HG02885 (cell line): ENCODE measurements around the gene COL4A6.

Experiments
- ATAC-seq: cut with Tn5 transposase; IDR thresholded peaks from one replicate; pipeline ENCODE4 v1.9.1; 2021; ENCODE audit warnings: mild to moderate bottlenecking; ENCODE audit not compliant: unreplicated experiment, poor library complexity

Gene COL4A6

DNA sequence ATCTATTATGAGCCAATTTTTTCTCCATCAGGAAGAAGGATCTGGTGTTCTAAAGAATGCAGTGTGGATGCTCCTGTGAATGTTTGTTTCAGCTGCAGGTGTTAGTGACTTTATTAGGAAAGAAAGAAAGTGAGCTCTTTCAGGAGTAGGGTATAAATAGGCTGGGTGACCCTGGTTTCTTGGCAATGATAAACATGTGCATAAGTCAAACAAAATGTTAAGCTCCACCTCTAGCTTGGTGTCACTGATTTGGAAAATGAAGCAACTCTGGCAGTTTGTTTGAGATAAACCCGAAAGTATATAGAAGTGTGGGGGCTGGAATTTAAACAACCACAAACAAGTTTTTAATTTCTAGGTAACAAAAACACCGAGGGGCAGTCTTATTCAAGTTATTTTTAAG is 152.3 kb downstream of the COL4A6 start:
- ATAC-seq, result no peak

DNA sequence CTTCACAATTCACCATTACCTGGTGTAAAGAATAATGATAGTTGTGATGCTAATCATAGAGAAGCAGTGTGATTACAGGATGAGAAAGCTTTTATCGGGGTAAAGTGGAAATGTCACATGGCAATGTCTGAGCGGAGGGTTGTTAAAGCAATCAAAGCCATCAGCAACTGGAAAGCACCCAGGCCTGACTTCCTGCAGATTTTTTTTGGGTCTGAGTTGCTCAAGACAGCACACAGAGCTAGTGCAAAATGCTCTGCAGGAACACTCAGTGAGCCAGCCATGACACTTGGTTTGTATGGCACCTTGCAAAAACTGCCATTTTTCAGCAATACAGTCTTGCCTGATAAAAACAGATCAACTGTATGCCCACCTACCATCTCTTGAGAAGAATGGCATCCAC is 152.9 kb downstream of the COL4A6 start:
- ATAC-seq, result no peak

DNA sequence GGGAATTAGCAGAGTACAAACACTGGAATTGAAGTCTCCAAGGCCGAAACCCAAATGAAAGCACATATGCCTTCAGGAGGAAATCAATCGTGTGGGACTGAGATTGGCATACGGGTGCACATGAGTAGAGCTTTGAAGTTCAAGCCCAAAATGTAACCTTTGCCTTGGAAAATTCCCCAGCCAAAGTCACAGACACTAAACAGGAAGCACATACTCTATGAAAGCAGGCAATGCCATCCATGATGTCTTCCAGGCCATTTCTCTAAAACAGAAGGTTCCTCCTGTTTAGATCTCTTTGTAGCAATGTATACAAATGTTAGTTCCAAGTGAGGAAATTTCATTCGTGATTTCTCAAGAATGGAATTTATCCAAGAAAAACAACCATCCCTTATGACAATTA is 162.5 kb downstream of the COL4A6 start:
- no peak for ATAC-seq

DNA sequence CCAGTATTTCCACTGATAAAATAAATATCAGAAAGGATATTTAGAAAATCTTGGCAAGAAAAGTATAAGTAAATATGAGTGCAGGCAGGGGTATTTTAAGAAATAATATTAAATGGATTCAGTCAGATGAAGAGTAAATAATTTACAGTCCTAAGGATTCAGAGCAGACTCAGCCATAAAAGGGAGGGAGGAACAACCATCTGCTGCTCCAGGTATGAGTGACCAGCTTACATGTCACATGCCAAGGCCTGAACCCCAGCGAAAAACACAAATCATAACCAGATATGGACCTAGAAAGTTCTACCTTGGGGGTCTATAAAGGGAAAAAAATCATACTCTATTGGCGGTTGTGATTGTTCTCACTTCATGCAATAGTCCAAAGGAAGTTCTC is 166.8 kb downstream of the COL4A6 start:
- ATAC-seq, result no peak

DNA sequence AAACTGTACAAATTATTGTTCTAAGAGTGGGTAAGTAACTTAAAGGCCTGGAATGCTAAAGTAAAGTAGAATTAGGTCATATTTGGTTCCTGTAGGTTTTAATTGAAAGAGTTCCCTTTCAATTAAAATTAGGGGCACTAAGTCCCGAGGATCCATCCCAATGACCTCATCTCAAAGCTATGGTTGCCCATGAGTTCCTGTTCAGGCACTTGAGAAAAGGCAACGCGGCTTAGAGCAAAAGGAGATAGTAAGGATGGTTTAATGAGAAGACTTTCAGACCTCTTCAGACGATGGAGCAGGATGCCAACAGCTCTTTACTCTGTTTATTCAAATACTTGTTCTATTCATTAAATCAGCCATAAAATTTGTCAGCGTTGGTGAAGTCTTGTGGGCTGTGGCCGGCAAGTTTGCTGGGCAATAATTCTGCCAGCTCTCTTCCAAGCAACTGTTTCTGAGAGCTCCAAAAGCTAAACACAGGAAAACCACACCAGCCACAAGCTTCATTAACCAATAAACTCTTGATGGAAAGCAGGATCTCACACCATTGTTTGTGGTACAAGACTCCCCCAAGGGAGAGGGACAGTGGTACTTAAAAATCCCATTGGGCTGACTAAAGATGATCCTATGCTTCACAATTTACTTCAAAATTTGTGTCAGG is 167.4 kb downstream of the COL4A6 start:
- ATAC-seq, result no peak

DNA sequence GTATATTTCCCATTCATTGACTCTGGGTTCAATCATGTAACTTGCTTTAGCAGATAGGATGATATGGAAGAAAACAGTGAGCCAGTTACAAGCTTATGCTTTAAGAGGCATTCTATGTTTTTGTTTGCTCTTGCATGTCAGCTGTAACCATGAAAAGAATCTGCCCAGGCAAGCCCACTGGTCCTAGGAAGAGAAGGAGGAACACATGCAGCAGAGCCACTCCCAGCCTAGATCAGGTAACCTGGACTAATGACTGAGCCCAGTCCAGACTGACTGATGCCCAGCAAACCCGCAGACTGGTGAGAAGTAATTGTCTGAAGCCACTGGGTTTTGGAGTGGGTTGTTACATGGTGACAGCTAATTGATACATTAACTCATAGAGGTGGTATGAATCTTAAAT is 167.9 kb downstream of the COL4A6 start:
- no peak for ATAC-seq

DNA sequence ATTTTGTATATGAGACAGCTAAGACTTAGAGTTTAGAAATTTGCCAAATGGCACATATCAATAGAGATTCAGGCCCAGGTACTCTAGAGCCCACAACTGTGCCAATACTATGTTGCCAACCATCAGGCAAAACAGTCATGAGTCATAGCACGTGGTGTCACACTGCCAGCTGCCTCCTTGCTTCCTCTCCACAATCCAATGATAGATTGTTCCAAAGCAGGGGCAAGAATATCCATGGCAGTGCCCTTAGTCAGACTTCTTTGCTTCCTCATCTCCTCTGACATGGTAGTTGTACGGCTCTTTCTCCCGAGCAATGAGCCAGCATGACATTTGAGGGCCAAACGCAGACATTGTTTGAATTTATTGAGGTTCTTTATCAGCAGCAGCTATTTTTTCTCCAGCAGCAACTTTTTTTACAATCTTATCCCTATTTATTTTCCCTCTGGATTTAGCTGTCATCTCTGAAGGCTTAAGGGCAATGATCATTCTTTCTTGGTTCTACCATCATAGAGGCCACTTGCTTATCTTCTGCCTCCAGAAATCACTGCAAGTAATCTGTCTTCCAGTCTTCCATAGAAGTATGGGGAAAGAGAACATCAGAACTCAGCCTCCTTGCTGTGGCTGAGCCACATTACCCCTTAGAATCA is 169.7 kb downstream of the COL4A6 start:
- ATAC-seq, result no peak

DNA sequence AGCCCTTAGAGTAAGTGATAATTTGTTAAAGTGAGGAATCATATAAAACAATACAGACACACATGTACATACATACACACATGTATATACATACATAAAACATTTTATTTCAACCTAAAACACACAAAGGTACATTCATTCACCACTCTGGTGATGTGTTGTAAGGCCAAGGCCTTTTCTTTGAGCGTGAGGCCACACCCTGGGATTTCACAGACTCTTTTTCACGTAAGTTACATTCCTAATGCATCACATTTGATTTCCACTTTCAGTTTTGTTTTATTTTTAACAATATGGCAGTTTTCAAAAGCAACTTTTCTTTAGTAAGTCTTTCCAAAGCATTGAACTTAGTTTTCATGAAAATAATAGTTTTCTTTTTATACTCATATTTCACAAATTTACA is 170.7 kb downstream of the COL4A6 start:
- ATAC-seq, result no peak

DNA sequence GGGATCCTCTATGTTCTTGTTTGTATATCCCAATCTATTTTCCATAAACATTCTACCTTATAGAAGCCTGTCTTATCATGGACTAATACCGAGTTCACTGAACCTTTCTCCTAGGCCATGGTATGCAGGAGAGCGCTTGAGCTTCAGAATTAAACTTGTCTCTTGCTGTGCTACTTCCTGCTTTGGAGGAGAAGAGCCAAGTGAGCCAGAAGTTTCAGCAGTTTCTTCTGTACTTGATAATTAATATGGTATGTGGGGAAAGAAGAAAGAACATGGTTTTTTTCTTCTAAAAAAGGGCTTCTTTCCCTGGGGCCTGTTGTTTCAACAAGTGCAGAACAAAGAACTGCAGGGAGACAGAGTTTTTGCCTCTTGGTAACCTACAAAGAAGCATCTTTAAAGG is 173.8 kb downstream of the COL4A6 start:
- ATAC-seq, result no peak

DNA sequence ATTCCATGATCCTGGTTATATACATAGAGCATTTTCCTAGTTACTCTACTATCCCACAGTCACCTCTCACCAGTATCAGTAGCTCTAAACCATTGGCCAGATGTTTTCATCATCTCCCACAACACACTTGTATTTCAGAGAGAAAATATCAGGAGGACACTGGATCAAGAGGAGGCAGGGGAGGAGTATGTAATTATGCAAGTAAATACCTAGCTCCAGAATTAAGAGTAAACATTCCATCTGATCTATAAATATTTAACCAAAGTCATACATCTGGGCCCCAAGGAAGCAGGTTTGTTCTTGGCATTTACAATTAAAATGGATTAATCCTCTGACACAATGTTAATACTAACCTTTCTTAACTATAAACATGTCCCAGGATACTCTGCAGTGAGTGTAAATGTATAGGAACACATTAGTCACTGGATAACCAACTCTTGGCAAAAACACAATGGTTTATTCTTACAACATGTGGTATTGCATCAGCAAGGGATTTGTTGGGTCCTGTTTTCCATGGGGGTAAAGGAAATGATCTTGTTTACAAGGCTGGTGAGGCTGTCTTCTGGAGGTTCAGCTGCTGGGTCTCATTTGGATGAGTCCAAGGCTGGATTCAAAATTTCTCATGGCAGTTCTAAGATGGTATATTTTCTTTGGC is 176.5 kb downstream of the COL4A6 start:
- no peak for ATAC-seq

DNA sequence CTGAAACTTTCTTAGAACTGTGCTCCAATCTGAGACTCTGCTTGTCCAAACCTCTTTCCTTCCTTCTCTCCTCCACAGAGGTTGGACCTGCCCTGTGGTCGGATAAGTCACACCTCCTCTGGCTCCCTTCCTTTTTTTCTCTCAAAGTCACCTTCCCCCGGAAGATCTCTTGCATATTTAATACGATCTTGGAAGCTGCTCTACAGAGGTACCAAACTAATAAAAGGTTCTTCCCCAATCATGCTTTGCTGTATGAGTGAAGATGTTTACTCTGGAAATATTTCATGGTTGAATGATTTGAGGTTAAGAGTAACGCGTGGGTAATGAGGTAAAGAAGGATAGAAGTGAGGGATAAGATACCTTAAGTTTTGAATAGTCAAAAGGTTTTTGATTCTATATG is 180.7 kb downstream of the COL4A6 start:
- no peak for ATAC-seq

DNA sequence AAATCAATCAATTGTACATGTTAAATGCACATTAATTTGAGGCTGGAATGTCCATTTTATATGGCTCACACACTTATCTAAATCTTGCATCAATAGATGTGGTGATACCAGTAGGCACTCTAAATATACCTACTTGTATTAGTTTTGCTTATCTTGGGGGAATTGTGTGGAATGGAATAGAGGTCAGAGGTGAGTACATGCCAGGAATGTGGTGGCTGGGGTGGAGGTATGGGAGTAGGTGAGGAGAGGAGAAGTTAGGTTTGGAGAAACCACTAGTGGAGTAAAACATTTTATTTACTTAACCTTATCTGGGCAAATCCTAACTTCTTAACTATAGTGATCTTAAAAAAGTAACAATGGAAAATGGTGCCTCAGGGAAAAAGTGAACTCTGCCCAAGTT is 183.6 kb downstream of the COL4A6 start:
- ATAC-seq, result no peak

DNA sequence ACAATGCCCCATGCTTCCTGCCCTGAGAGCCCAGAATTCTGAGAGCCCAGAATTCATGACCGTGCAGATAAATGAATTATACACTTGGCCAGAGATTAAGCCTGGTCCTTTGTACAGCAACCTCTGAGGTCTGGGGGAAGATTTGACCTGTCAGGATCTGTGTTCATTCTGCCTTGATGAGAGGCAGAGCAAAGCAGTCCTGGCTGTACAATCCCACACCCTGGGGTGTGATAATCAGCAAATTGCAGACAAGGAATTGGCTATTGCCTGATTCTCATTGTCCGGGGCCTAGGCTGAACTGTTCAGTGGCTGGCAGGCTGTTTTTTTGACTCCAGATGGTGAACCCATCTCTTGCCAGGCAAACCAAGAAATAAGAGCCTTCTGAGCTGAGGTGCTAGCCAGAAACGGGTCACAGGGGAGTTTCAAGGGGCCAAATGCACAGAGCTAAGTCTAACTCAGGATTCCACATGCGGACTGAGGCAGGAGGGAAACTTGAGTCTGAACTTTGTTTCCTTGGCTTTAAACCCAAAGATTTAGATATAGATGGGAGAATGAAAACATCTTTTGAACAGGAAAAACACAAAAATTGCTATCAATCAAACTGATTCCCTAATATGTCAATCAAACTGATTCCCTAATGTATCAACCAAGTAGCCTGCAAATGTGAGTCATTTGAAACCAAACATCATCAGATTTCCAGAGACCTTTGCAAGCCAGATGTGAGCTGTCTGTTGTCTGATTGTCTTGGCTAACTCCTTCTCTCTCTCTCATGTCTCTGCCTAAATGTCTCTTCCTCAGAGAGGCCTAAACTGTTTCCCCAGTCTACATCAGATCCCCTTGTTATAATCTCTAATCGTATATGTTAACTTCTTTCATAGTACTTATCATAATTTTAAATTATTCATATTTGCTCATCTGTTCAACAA is 187.3 kb downstream of the COL4A6 start:
- no peak for ATAC-seq

DNA sequence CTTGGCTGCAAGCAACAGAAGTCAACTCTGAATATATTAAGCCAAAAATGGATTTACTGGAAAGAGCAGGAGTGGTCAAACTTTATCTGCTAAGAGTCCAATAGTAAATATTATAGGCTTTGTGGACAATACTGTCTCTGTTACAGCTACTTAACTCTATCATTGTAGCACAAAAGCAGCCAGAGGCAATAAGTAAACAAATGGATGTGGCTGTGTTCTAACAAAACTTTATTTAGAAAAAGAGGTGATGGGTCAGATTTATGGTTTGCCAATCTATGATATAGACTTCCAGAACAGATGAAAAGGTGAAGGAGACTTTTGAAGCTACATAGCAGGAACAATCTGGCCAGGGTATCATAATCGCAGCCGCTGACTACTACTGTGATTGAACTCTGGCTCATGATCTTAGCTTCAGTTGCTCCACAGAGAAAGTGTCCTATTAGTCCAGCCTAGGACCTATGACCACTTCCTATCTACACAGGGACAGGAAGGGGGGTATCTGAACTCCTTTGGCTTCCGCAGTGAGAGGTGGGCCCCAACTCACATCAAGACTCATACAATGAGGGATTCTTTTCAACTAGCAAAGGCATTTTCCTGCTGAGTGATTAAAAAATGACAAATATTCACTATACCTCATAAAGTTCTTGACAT is 191.8 kb downstream of the COL4A6 start:
- no peak for ATAC-seq

DNA sequence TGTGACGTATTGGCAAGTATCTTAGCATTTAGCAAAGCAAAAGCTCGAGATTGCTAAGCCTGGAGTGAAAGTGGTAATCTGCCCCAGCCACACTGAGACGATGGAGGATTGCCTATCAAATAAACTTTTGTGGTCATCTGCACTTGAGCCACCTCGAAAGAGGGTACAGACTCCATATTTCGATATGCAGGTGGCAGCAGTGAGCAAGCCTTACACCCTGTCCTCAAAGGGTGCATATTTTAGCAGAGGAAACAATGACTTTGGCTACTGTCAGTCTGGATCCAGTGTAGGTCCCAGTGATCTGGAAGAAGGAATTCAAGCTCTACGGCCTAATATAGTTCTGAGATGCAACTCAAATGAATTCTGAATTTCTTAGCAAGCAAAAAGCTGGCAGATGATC is 192.8 kb downstream of the COL4A6 start:
- no peak for ATAC-seq

DNA sequence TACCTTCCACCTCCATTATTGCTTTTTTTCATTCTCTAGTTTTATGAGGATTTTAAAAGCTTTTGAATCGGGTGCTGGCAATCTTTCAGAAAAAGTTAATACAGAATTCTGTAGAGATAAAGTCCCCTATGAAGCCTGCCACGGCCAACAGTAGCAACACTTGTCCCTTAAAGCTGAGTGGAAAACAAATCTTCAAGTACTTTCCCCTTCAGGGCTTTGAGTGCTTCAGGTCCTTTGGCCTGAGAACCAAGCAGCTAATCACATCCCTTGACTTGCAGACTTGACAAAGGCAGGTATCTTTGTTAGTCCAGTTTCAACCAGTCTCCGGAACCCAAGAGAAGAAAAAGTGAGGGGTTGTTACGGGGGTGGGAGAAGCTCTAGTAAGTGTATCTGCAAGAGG is 202.2 kb downstream of the COL4A6 start:
- no peak for ATAC-seq

DNA sequence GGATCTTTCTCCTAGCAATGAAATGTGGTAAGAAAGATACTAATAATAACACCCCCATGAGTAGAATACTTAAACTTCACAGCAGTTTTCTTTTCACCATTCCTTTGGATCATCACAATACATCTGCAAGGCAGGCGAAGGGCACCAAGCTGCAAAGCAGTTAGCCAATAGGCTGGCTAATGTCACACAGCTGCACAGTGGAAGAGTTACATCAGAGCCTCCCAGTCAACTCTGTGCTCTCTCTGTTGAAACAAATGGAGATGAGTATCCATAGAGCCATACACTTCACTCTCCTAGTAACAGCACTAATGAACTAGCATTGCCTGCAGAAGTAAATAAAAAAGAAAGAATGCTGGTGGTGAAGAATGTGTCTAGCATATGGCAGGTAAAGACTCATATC is 207.6 kb downstream of the COL4A6 start:
- no peak for ATAC-seq

DNA sequence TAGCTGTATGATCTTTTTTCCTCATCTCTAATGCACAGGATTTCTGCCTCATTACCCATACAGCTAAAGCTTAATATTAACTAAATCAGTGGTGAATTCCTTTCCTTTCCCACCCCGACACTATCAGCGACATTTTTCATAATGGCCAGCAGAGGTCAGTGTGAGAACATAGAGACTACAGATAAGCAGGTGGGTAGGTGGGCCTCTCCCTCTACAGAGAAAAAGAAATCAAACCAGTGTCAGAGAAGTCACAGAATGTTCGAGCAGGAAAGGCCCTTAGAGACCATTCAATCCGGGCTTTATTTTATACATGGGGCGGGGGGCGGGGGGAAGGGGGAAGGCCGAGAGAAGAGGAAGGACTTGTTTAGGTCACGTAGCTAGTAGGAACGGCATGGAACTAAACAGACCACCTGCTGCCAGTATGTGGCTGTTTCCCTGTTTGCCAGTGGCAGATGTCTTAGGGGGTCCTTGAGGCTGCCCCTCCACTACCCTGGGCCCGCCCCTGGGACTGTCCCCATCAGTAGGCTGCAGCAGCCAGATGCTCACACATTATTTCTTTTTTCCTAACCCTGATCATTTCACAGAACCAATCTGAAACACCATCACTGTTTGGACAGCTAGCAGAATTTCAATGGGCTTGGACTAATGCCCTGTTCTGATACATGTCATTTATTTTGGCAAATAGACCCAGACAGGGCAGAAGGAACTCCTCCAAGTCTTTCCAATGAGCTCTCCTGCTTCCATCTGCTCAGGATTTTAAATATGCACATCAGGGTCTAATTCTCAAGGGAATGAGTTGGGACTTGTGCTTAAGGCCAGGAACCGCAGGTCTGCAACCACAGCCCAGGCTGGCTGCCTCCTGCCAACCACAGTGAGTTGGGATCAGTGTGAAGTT is 213.2 kb downstream of the COL4A6 start:
- peak; percentile 62 for ATAC-seq

DNA sequence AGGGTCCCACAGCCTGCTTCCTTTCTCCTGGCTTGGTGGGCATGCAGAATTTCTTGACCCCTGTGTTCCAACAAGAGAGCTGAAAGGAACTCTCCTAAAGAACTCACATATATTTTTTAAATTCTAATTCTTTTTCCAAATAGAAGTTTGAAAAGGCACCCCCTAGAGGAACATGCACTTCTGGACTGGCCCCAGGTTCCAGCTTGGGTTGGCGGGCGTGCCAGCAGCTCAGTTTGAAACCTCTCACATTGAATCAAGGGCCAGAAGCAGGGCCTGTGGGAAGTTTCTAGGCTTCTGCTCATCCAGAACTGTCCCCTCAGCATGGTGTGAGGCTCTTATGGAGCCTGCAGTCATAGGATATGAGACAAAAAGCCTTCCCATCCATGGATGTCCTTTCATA is 214.0 kb downstream of the COL4A6 start:
- ATAC-seq, result no peak
